ENCODE measurements around the gene CIP2A.

DNA sequence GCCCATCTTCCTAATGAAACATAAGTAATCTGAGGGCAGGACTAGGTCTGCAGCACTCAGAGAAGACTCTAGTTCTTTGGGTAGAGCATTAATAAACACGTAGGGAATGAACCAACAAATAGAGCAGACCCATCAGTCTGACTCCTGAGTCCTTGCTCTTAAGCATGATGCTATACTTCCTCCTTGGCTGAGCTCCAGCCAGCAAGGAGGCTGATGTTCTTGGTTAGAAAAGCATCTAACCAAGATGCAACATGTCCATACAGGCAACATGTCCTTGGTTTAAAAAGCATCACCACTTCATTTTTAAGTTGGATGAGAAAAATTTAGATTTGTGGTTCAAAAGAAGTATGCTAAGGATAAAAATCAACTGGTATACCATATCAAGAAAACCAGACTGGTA, 70.3 kb downstream of the CIP2A start:
- no peak for TF ChIP-seq CTCF (conservative IDR thresholded peaks at IDR 0.05 in 1 of 2, IDR thresholded peaks at IDR 0.05 in 1 of 2; ENCODE audit: low read depth in 1 of 2, low read length in 2 of 2)
- no peak for TF ChIP-seq EZH2 (IDR thresholded peaks at IDR 0.05; ENCODE audit: low read length, missing control alignments)

Data from fibroblast of lung (primary cell).